Renal cortical epithelial cell (primary cell): ENCODE data around the gene IQCH. TPM values are rescaled to one million over a fixed set of nuclear protein-coding genes. Genes with fewer than 3 reads are reported as not detected.

ENCODE experiments used
- DNase-seq: peaks from one replicate; pipeline ENCODE4 v3.0.0-alpha.2; 2011; ENCODE audit warnings: low read depth
- total RNA-seq: library from RNA; depleted of rRNA; stranded (reverse); fragments of >200 nt; gene quantifications from 2 replicates; pipeline ENCODE4 v1.2.3, GENCODE V29; 2014

Gene IQCH
- total RNA-seq, 1 donor from 2014 or later, result 14.0 TPM

- DNase-seq, result no peak
These were observed 269.6 kb downstream of the IQCH start for GRCh38 chr15:67524235-67524634.

GRCh38 chr15:67528513-67528912 is 273.9 kb downstream of the IQCH start:
- no peak for DNase-seq

- no peak for DNase-seq
These were observed 276.9 kb downstream of the IQCH start for GRCh38 chr15:67531379-67531914.

- DNase-seq, result no peak
These were observed 279.3 kb downstream of the IQCH start for GRCh38 chr15:67533873-67534272.

DNA sequence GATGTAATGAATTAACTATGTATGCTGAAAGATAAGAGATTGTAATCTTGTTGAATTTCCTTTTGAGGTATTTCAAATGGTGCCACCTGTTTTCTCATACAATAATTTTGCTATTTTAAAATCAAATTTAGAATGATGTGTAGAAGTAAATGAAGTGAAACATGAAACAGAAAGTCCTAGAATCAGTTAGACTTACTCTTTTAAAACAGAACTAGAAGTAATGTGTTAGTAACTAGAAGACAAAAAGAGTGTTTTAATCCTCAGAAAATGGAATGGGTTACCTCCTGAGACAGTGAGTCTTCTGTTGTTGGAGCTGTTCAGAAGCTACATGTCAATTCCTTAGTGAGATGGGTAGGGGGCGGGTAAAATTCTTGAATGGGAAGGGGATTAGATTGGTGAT is 279.8 kb downstream of the IQCH start:
- DNase-seq, result no peak

DNA sequence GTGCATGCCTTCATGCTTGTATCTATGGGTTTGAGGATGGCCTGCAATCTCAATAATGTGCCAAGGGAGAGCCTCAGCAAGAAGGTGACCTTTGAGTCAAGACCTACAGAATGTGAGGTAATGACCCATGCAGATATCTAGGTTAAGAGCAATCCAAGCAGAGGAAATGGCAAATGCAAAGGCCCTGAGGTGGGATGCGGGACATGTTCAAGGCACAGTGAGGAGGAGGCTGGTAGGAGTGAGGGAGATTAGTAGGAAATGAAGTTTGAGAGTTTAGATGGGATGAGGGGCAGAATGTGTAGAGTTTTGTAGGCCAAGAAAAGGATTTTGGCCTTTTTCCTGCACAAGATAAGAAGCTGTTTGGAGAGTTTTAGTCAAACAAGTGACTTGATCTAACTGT is 283.2 kb downstream of the IQCH start:
- no peak for DNase-seq

DNA sequence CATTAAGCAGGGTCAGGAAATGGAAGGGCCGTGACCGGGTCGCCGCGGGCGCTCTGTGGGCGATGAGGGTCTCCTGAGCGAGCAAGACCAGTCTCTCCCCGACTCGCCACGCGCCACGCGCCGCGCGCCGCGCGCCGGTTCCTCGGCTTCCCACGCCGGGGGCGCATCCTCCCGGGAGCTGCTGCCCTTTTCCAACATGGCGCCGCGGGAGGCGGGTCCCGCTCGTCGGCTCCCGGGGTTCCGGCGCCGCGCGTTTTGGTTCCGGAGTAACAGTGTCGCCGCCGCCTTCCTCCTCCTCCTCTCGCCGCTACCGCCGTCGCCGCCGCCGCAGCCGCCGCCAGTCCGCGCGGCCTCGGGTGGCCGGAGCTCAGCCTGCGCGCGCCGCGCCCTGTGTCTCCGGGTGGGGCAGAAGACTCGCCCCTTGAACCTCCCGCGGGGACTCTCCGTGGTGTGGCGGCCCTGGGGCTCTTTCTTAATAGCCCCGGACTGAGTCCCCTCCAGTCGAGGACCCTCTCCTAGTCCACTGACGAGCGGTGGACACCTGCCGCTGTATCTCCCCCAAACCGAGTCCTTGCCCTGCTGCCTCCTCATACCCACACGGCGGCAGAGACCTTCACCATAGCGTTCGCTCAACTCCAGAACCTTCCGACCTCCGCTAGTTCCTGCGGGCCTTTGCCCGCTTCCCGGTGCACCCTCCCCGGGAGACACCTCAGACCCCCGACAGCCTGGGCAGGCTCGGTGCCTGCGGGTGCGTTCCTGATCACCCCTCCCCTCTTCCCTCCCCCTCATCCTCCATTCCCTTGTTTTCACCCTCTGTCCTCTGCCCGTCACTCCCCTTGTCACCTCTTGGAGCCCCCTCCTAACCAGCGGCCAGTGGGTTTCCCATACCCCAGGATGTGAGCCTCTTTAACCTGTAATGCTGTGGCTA is 288.1 kb downstream of the IQCH start, which contains the start of gene MAP2K5:
Gene MAP2K5 (plus strand): TSS at position 284 of the 928 bp plus-strand sequence. CDS start 633 bp downstream, at position 917.
- DNase-seq, result peak; percentile 25

DNA sequence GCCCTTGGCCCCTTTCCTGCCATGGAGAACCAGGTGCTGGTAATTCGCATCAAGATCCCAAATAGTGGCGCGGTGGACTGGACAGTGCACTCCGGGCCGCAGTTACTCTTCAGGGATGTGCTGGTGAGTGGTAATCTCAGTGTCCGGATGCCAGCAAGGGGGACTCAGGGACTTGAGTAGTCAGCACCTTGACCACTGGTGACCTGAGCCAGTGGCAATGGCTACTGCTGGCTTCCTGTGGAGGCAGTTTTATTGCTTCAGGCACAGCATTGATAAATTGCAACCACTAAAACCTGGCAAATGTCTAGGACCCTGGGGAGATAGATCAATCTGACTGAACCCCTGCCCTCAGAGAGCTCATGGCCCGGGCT is 288.7 kb downstream of the IQCH start:
- peak; percentile 27 for DNase-seq

DNA sequence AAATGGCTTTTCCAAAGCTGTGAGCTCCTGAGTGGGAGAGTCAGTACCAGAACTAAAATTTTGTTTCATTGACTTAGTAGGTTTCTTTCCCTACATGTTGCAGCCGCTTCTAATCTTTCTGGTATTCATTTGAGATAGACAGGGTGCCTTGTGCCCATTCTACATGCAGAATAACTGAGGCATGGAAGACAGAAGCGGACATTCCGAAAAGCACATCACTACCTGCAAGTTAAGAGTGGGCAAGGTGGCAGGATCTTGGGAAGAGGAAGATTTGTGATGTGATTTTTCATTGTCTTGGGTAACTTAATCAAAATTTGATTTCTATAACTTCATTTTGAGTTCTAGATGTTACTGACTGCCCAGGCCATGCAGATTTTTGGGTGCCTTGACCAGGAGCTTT is 289.9 kb downstream of the IQCH start:
- no peak for DNase-seq

- DNase-seq, result no peak
These were observed 291.3 kb downstream of the IQCH start for GRCh38 chr15:67545864-67546263.

- no peak for DNase-seq
These were observed 292.5 kb downstream of the IQCH start for GRCh38 chr15:67547064-67547463.

- no peak for DNase-seq
These were observed 293.2 kb downstream of the IQCH start for GRCh38 chr15:67547836-67548235.

DNA sequence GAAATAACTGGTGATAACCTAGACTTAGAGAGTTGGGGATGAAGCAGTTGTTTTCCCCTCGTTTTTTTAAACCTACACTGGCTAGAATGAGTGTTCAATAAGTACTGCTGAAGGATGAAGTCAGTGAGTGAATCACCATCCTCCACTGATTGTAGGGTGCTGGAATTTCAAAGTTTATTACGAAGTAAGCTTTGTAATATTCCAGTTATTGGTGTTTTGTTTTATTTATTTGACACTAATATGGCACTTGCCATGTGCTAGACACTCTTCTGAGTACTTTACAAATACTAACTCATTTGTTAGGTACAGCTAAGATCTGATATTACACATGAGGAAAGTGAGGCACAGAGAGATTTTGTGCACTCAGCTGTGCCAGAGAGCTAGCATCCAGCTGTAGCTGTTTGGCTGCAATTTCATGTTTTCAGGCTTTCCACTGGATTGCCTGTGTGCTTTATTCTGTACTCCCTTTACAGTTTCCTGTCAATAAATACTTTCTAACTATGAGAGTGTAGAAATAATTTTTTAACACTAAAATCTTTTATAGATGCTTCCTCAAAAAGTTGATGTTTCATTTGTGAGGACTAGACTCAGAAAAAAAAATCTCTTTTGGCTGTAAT is 293.8 kb downstream of the IQCH start:
- peak; percentile 18 for DNase-seq

- DNase-seq, result no peak
These were observed 294.5 kb downstream of the IQCH start for GRCh38 chr15:67548862-67549651.

- DNase-seq, result no peak
These were observed 295.1 kb downstream of the IQCH start for GRCh38 chr15:67549736-67550135.

DNA sequence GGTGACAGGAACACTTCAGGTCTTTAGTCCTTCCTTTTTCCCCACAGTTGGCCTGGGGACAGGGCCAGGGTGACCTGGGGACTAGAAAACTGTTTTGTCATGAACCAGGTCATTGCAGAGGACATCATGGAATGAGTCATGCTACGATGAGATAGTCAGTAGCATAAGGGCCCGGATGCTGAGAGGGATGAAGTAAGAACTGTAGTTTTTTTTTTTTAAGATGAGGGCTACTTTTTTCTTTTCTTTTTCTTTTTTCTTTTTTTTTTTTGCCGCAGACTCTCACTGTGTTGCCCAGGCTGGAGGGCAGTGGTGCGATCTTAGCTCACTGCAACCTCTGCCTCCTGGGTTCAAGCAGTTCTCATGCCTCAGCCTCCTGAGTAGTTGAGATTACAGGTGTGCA is 295.9 kb downstream of the IQCH start:
- DNase-seq, result no peak

GRCh38 chr15:67551207-67551743 is 296.7 kb downstream of the IQCH start:
- DNase-seq, result no peak

Other genes starting within 250 kb of the IQCH start
- gene SMAD3, start 189.2 kb upstream of the IQCH start, total RNA-seq, result 28.8 and 31.4 TPM in 2 replicates
- 78.8 and 97.2 TPM in 2 replicates for gene AAGAB, start 125 bp upstream of the IQCH start, total RNA-seq